AG10803 (cell line): ENCODE data around the gene MVK.

Source experiments
- DNase-seq: peaks from one replicate; pipeline ENCODE4 v3.0.0; 2010; ENCODE audit warnings: low read depth
- H3K4me3 ChIP-seq: 2 replicates; pipeline ENCODE4 v1.5.1; 2011; ENCODE audit warnings: mild to moderate bottlenecking, low read length, control low read depth
- CTCF ChIP-seq: conservative IDR thresholded peaks from 2 replicates; pipeline ENCODE4 v1.5.1; 2011; ENCODE audit warnings: mild to moderate bottlenecking, low read length, control low read depth, inconsistent platforms

The MVK gene

GRCh38 chr12:109595321-109595902 is 21.8 kb downstream of the MVK start:
- H3K4me3 ChIP-seq = no peak overlapping the region
- no peak for DNase-seq
- no peak for TF ChIP-seq CTCF

GRCh38 chr12:109596418-109597244 is 23.0 kb downstream of the MVK start:
- no peak for DNase-seq
- no peak for TF ChIP-seq CTCF
- H3K4me3 ChIP-seq = no peak overlapping the region

- no peak for DNase-seq
- no peak overlapping the region for H3K4me3 ChIP-seq
- TF ChIP-seq CTCF = no peak
Measured at GRCh38 chr12:109597414-109597794, 23.8 kb downstream of the MVK start.

- H3K4me3 ChIP-seq = no peak overlapping the region
- peak; percentile 95 for TF ChIP-seq CTCF
- DNase-seq = peak; percentile 77
Measured at GRCh38 chr12:109597795-109598427, 24.3 kb downstream of the MVK start.

GRCh38 chr12:109598428-109598854 is 24.8 kb downstream of the MVK start:
- H3K4me3 ChIP-seq = no peak overlapping the region
- TF ChIP-seq CTCF = no peak
- DNase-seq = no peak

- DNase-seq = no peak
- H3K4me3 ChIP-seq = no peak overlapping the region
- TF ChIP-seq CTCF = no peak
Measured at GRCh38 chr12:109599087-109599486, 25.5 kb downstream of the MVK start.
